Mesothelial cell of epicardium (in vitro differentiated cells): ENCODE data around the gene DPM1. TPM values are rescaled to one million over a fixed set of nuclear protein-coding genes. Genes with fewer than 3 reads are reported as not detected.

Experiments used
- DNase-seq, 2 experiments: peaks; one replicate each; pipeline ENCODE4 v3.0.0; 2021; ENCODE audit warnings: low spot score in 2 of 2; ENCODE audit not compliant: unreplicated experiment in 2 of 2
- H3K27ac Mint-ChIP-seq: 2 replicates; pipeline ENCODE4 v1.8.0; 2021; ENCODE audit warnings: mixed read lengths
- H3K27me3 Mint-ChIP-seq: 2 replicates; pipeline ENCODE4 v1.8.0; 2021; ENCODE audit warnings: low read depth, mixed read lengths
- H3K36me3 Mint-ChIP-seq: 2 replicates; pipeline ENCODE4 v1.8.0; 2021; ENCODE audit warnings: mixed read lengths
- H3K4me1 Mint-ChIP-seq: 2 replicates; pipeline ENCODE4 v1.8.0; 2021; ENCODE audit warnings: mixed read lengths
- H3K4me3 Mint-ChIP-seq: 2 replicates; pipeline ENCODE4 v1.8.0; 2021; ENCODE audit warnings: mild to moderate bottlenecking, moderate library complexity, mixed read lengths
- H3K9me3 Mint-ChIP-seq: 2 replicates; pipeline ENCODE4 v1.8.0; 2021; ENCODE audit warnings: mixed read lengths
- CTCF ChIP-seq: fragments of 200-600 bp; sonication (generic); IDR thresholded peaks from one replicate; pipeline ENCODE4 v1.5.0; 2021; ENCODE audit warnings: antibody characterized with exemption; ENCODE audit not compliant: unreplicated experiment
- total RNA-seq: library from RNA; stranded (reverse); gene quantifications from 3 replicates; pipeline ENCODE4 v1.2.1, GENCODE V29; 2021

DPM1 gene
- total RNA-seq, 1 donor from 2014 or later, result 34.5 TPM

- DNase-seq, result no peak
- H3K9me3 Mint-ChIP-seq, result no peaks in the 10 kb centered on the region
- H3K36me3 Mint-ChIP-seq, result peaks cover 11% of the 10 kb centered on the region
- no peak overlapping the region for H3K4me3 Mint-ChIP-seq
- TF ChIP-seq CTCF, result no peak
- peak overlapping the region; percentile 21 for H3K27ac Mint-ChIP-seq
- no peaks in the 10 kb centered on the region for H3K27me3 Mint-ChIP-seq
- H3K4me1 Mint-ChIP-seq, result peaks cover 12% of the 10 kb centered on the region
Measured at GRCh38 chr20:50903353-50904051, 54.8 kb downstream of the DPM1 start.

GRCh38 chr20:50901301-50901700 is 57.0 kb downstream of the DPM1 start:
- Mint-ChIP-seq H3K4me3 (no peak overlapping the region), H3K4me1 (peaks cover 10% of the 10 kb centered on the region), H3K27ac (no peak overlapping the region), H3K9me3 (no peaks in the 10 kb centered on the region), H3K27me3 (no peaks in the 10 kb centered on the region), H3K36me3 (peaks cover 20% of the 10 kb centered on the region)
- TF ChIP-seq CTCF, result no peak
- DNase-seq, result no peak

- Mint-ChIP-seq H3K4me3 (no peak overlapping the region), H3K9me3 (no peaks in the 10 kb centered on the region), H3K4me1 (peaks cover 6% of the 10 kb centered on the region), H3K36me3 (peaks cover 20% of the 10 kb centered on the region), H3K27me3 (no peaks in the 10 kb centered on the region), H3K27ac (no peak overlapping the region)
- no peak for DNase-seq
- no peak for TF ChIP-seq CTCF
Measured at GRCh38 chr20:50900261-50900660, 58.1 kb downstream of the DPM1 start.

- Mint-ChIP-seq H3K4me3 (no peak overlapping the region), H3K27ac (no peak overlapping the region), H3K27me3 (no peaks in the 10 kb centered on the region), H3K36me3 (peaks cover 30% of the 10 kb centered on the region), H3K9me3 (no peaks in the 10 kb centered on the region), H3K4me1 (peaks cover 2% of the 10 kb centered on the region)
- no peak for DNase-seq
- no peak for TF ChIP-seq CTCF
Measured at GRCh38 chr20:50898475-50898874, 59.9 kb downstream of the DPM1 start.

GRCh38 chr20:50895111-50895830 is 63.1 kb downstream of the DPM1 start:
- Mint-ChIP-seq H3K27me3 (no peaks in the 10 kb centered on the region), H3K9me3 (no peaks in the 10 kb centered on the region), H3K36me3 (peaks cover 51% of the 10 kb centered on the region), H3K27ac (no peak overlapping the region), H3K4me3 (no peak overlapping the region), H3K4me1 (no peaks in the 10 kb centered on the region)
- TF ChIP-seq CTCF, result no peak
- DNase-seq, result no peak
